Measurements from ENCODE around the gene C2orf74.

C2orf74 gene

GRCh38 chr2:61180686-61181085 is 18.7 kb downstream of the C2orf74 start:
- H3K9me3 ChIP-seq (ENCODE audit: severe bottlenecking): peaks cover 3% of the 10 kb centered on the region
- H3K27ac ChIP-seq: no peak overlapping the region
- no peak for TF ChIP-seq CTCF (IDR thresholded peaks at IDR 0.05; ENCODE audit: low read depth, low read length)
- peaks cover 67% of the 10 kb centered on the region for H3K36me3 ChIP-seq
- no peaks in the 10 kb centered on the region for H3K27me3 ChIP-seq (ENCODE audit: insufficient read depth, low read depth, severe bottlenecking)
- no peak for DNase-seq
- H3K4me3 ChIP-seq (ENCODE audit: low read depth, low read length): no peak overlapping the region

- Histone ChIP-seq H3K4me3 (ENCODE audit: low read depth, low read length) (no peak overlapping the region), H3K27me3 (ENCODE audit: insufficient read depth, low read depth, severe bottlenecking) (no peaks in the 10 kb centered on the region), H3K36me3 (peaks cover 76% of the 10 kb centered on the region), H3K27ac (no peak overlapping the region), H3K9me3 (ENCODE audit: severe bottlenecking) (no peaks in the 10 kb centered on the region)
- DNase-seq: no peak
- no peak for TF ChIP-seq CTCF (IDR thresholded peaks at IDR 0.05; ENCODE audit: low read depth, low read length)
These were observed 19.5 kb downstream of the C2orf74 start for GRCh38 chr2:61181382-61182058.

GRCh38 chr2:61182059-61182383 is 20.0 kb downstream of the C2orf74 start:
- no peak overlapping the region for H3K4me3 ChIP-seq (ENCODE audit: low read depth, low read length)
- H3K36me3 ChIP-seq: peaks cover 81% of the 10 kb centered on the region
- H3K9me3 ChIP-seq (ENCODE audit: severe bottlenecking): no peaks in the 10 kb centered on the region
- no peak for TF ChIP-seq CTCF (IDR thresholded peaks at IDR 0.05; ENCODE audit: low read depth, low read length)
- no peak for DNase-seq
- no peaks in the 10 kb centered on the region for H3K27me3 ChIP-seq (ENCODE audit: insufficient read depth, low read depth, severe bottlenecking)
- no peak overlapping the region for H3K27ac ChIP-seq

- H3K4me3 ChIP-seq (ENCODE audit: low read depth, low read length): no peak overlapping the region
- no peaks in the 10 kb centered on the region for H3K9me3 ChIP-seq (ENCODE audit: severe bottlenecking)
- H3K36me3 ChIP-seq: peaks cover 98% of the 10 kb centered on the region
- H3K27ac ChIP-seq: no peak overlapping the region
- no peak for DNase-seq
- no peak for TF ChIP-seq CTCF (IDR thresholded peaks at IDR 0.05; ENCODE audit: low read depth, low read length)
- H3K27me3 ChIP-seq (ENCODE audit: insufficient read depth, low read depth, severe bottlenecking): no peaks in the 10 kb centered on the region
These were observed 21.8 kb downstream of the C2orf74 start for GRCh38 chr2:61183795-61184194.

GRCh38 chr2:61184263-61184662 is 22.3 kb downstream of the C2orf74 start:
- H3K27me3 ChIP-seq (ENCODE audit: insufficient read depth, low read depth, severe bottlenecking): no peaks in the 10 kb centered on the region
- TF ChIP-seq CTCF (IDR thresholded peaks at IDR 0.05; ENCODE audit: low read depth, low read length): no peak
- DNase-seq: no peak
- H3K27ac ChIP-seq: no peak overlapping the region
- no peak overlapping the region for H3K4me3 ChIP-seq (ENCODE audit: low read depth, low read length)
- peaks cover 99% of the 10 kb centered on the region for H3K36me3 ChIP-seq
- H3K9me3 ChIP-seq (ENCODE audit: severe bottlenecking): no peaks in the 10 kb centered on the region

GRCh38 chr2:61185231-61185728 is 23.3 kb downstream of the C2orf74 start:
- Histone ChIP-seq H3K4me3 (ENCODE audit: low read depth, low read length) (no peak overlapping the region), H3K36me3 (peaks cover 99% of the 10 kb centered on the region)
- DNase-seq: no peak

More at GRCh38 chr2:61185231-61185728, 23.3 kb downstream of the C2orf74 start:
- Histone ChIP-seq H3K27ac (no peak overlapping the region), H3K9me3 (ENCODE audit: severe bottlenecking) (no peaks in the 10 kb centered on the region), H3K27me3 (ENCODE audit: insufficient read depth, low read depth, severe bottlenecking) (no peaks in the 10 kb centered on the region)
- no peak for TF ChIP-seq CTCF (IDR thresholded peaks at IDR 0.05; ENCODE audit: low read depth, low read length)
